ENCODE measurements around the gene COL7A1. TPM values are rescaled to one million over a fixed set of nuclear protein-coding genes. Genes with fewer than 3 reads are reported as not detected.

Gene COL7A1
- total and polyA plus RNA-seq, 2 of the 13 experiments (the other 11 are each of a cell fraction or from before 2014, with no cell fraction given) = 2.7 to 11.7 TPM

- Histone ChIP-seq H3K27me3 (ENCODE audit: control insufficient read depth in 1 of 2, insufficient read depth in 2 of 2, low read length in 2 of 2) (0 out of 5 replicates have a peak, but pooled peaks cover 0 to 4% of the 10 kb centered on the region in 2 experiments), H3K9ac (ENCODE audit: insufficient read depth, low read depth, low read length) (no peak overlapping the region), H4K20me1 (ENCODE audit: insufficient read depth, low read length) (no peaks in the 10 kb centered on the region), H3K4me2 (ENCODE audit: low read depth, low read length) (no peak overlapping the region), H3K27ac (ENCODE audit: extremely low read length, insufficient read depth, low read length) (no peak overlapping the region), H3K4me1 (ENCODE audit: insufficient read depth, low read length) (peaks cover 18% of the 10 kb centered on the region), H3K79me2 (ENCODE audit: insufficient read depth, low read length) (no peaks in the 10 kb centered on the region), H3K4me3 (replicated peaks in 1 of 3; ENCODE audit: insufficient read depth in 1 of 3, low read depth in 2 of 3, low read length in 3 of 3) (no peak overlapping the region), H3K36me3 (replicated peaks in 1 of 2; ENCODE audit: control insufficient read depth in 1 of 2, insufficient read depth in 2 of 2, low read length in 2 of 2) (no peaks in the 10 kb centered on the region), H2AFZ (ENCODE audit: low read length) (no peak overlapping the region), H3K9me3 (ENCODE audit: low read length) (no peaks in the 10 kb centered on the region)
- FAIRE-seq (no peak), DNase-seq (ENCODE audit: low spot score) (no peak), ATAC-seq (no peak)
- CTCF ChIA-PET (ENCODE audit: low intra/inter-chr PET ratio, low total read pairs) = no interaction called here
- POLR2A ChIA-PET = no interaction called here
- WGBS (ENCODE audit: low lambda C conversion rate) = no CpG with 5 or more reads among the region's 9 CpGs
- intact Hi-C loops (cut with micrococcal nuclease; ENCODE audit: unreplicated experiment) = no loop called here
- in situ Hi-C loops (cut with HindIII; ENCODE audit: extremely low pct_ligation_motif_present, low pct_unique_long_range_greater_than_20kb) = no loop called here
- no TSS peak for BruUV-seq (replicated peaks)
- TF ChIP-seq ZNF766 (CRISPR knock-in tag; IDR thresholded peaks at IDR 0.05; ENCODE audit: borderline replicate concordance) = no peak
- no peak for TF ChIP-seq ZNF563 (CRISPR knock-in tag; IDR thresholded peaks at IDR 0.05)
- TF ChIP-seq ZFP36L1 (CRISPR knock-in tag; IDR thresholded peaks at IDR 0.05) = no peak
- TF ChIP-seq ZZZ3 (CRISPR knock-in tag; IDR thresholded peaks at IDR 0.05; ENCODE audit: borderline replicate concordance) = no peak
- TF ChIP-seq ZNF337 (CRISPR knock-in tag; IDR thresholded peaks at IDR 0.05; ENCODE audit: borderline replicate concordance, low read depth) = no peak
Observed at GRCh38 chr3:48584836-48585235, 10.3 kb downstream of the COL7A1 start.

DNA sequence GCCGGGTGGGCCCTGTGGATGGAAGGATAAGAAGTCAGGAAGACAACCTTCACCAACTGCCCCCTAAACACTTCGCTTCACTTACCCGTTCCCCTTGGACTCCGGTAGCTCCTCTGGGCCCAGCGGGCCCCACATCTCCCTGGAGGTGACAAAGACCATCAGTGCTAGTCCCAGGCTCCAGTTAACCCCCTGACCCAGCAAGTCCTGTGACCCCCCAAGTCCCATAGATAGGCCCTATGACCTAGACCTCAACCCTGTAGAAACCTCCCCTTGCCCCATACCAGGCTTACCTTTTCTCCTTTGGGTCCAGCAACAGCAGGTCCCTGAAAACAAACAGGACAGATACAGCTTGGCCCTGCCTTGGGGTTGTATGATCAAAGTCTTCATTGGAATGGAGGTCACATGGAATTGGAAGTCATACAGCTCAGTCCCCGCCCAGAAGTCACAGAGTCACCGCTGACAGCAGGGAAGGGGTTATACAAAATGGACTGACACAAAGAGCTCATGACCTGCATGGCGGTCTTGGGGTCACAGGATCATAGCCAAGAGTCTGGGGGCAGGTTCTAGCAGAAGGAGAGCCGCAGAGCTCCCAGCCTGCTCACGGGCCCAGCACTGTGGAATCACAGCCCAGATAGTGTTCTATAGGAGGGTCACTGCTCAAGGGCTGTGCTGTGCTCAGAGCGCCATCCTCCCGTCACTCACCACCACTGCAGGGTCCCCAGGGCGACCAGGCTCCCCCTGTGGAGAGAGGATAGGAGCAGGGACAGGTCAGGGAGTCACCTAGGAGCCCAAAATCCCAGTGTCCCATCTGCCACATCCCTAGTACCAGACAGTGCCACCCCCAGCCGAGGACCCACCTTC lies 13.3 kb downstream of the COL7A1 start:
- DNase-seq (ENCODE audit: low spot score) (peak; percentile 36), ATAC-seq (peak; percentile 61), FAIRE-seq (no peak)
- intact Hi-C loops (cut with micrococcal nuclease; ENCODE audit: unreplicated experiment) = no loop called here
- no peaks in the 10 kb centered on the region for H4K20me1 ChIP-seq (ENCODE audit: insufficient read depth, low read length)
- ChIA-PET POLR2A (interaction anchor here (0.6 kb wide), 1 partner anchor 25 kb away, joined by 3 read pairs; no protein-coding TSS in a partner anchor), CTCF (ENCODE audit: low intra/inter-chr PET ratio, low total read pairs) (no interaction called here)
- H3K9ac ChIP-seq (ENCODE audit: insufficient read depth, low read depth, low read length) = no peak overlapping the region
- H3K4me2 ChIP-seq (ENCODE audit: low read depth, low read length) = peak overlapping the region; percentile 35; the same call in 1 of the 2 replicates
- no peaks in the 10 kb centered on the region for H3K27me3 ChIP-seq (ENCODE audit: control insufficient read depth in 1 of 2, insufficient read depth in 2 of 2, low read length in 2 of 2)
- H3K9me3 ChIP-seq (ENCODE audit: low read length) = no peaks in the 10 kb centered on the region
- H3K4me1 ChIP-seq (ENCODE audit: insufficient read depth, low read length) = peaks cover 15% of the 10 kb centered on the region
- H3K36me3 ChIP-seq (replicated peaks in 1 of 2; ENCODE audit: control insufficient read depth in 1 of 2, insufficient read depth in 2 of 2, low read length in 2 of 2) = no peaks in the 10 kb centered on the region; a peak in 1 of 5 replicates
- no TSS peak for BruUV-seq (replicated peaks)
- H3K27ac ChIP-seq (ENCODE audit: extremely low read length, insufficient read depth, low read length) = no peak overlapping the region
- in situ Hi-C loops (cut with HindIII; ENCODE audit: extremely low pct_ligation_motif_present, low pct_unique_long_range_greater_than_20kb) = no loop called here
- no peak overlapping the region for H2AFZ ChIP-seq (ENCODE audit: low read length)
- WGBS (ENCODE audit: low lambda C conversion rate) = 50% methylated on average over 10 of the region's 14 CpGs
- no peak overlapping the region for H3K4me3 ChIP-seq (replicated peaks in 1 of 3; ENCODE audit: insufficient read depth in 1 of 3, low read depth in 2 of 3, low read length in 3 of 3)
- H3K79me2 ChIP-seq (ENCODE audit: insufficient read depth, low read length) = no peaks in the 10 kb centered on the region
- TF ChIP-seq, protein P1, sequence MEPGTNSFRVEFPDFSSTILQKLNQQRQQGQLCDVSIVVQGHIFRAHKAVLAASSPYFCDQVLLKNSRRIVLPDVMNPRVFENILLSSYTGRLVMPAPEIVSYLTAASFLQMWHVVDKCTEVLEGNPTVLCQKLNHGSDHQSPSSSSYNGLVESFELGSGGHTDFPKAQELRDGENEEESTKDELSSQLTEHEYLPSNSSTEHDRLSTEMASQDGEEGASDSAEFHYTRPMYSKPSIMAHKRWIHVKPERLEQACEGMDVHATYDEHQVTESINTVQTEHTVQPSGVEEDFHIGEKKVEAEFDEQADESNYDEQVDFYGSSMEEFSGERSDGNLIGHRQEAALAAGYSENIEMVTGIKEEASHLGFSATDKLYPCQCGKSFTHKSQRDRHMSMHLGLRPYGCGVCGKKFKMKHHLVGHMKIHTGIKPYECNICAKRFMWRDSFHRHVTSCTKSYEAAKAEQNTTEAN (CRISPR knock-in tag; conservative IDR thresholded peaks at IDR 0.05) = no peak
- TF ChIP-seq SP5 (CRISPR knock-in tag; IDR thresholded peaks at IDR 0.05; ENCODE audit: borderline replicate concordance, low read depth) = 0 out of 2 replicates have a peak, but pooled peaks have one; percentile 32
- TF ChIP-seq SAP130 (CRISPR knock-in tag; IDR thresholded peaks at IDR 0.05; ENCODE audit: low read depth) = peak; percentile 35; the same call in 1 of the 2 replicates
- TF ChIP-seq YY1 (IDR thresholded peaks at IDR 0.05; ENCODE audit: insufficient read depth, insufficient replicate concordance, low read depth, low read length) = no peak
- peak; percentile 29; the same call in 1 of the 2 replicates for TF ChIP-seq CTCF (CRISPR knock-in tag; IDR thresholded peaks at IDR 0.05)
- 0 out of 2 replicates have a peak, but pooled peaks have one; percentile 28 for TF ChIP-seq ZBTB33 (CRISPR knock-in tag; IDR thresholded peaks at IDR 0.05)

Data from HepG2 (cell line).